ENCODE measurements around the gene KCNK3.

The KCNK3 gene

GRCh38 chr2:26715528-26716270 is 23.2 kb downstream of the KCNK3 start:
- no peak for DNase-seq

GRCh38 chr2:26716340-26716739 is 23.8 kb downstream of the KCNK3 start:
- no peak for DNase-seq

- DNase-seq, result no peak
Measured at GRCh38 chr2:26716769-26717168, 24.2 kb downstream of the KCNK3 start.

GRCh38 chr2:26717362-26717761 is 24.8 kb downstream of the KCNK3 start:
- no peak for DNase-seq

GRCh38 chr2:26718949-26719686 is 26.6 kb downstream of the KCNK3 start:
- DNase-seq, result no peak

- no peak for DNase-seq
Measured at GRCh38 chr2:26720322-26721114, 28.0 kb downstream of the KCNK3 start.

GRCh38 chr2:26721115-26722032 is 28.9 kb downstream of the KCNK3 start:
- no peak for DNase-seq

GRCh38 chr2:26722328-26722727 is 29.8 kb downstream of the KCNK3 start:
- no peak for DNase-seq

GRCh38 chr2:26722911-26723310 is 30.4 kb downstream of the KCNK3 start:
- no peak for DNase-seq

GRCh38 chr2:26723475-26723874 is 31.0 kb downstream of the KCNK3 start:
- DNase-seq, result no peak

GRCh38 chr2:26723991-26724750 is 31.6 kb downstream of the KCNK3 start:
- no peak for DNase-seq

GRCh38 chr2:26724784-26725520 is 32.4 kb downstream of the KCNK3 start:
- no peak for DNase-seq

GRCh38 chr2:26725521-26725820 is 32.9 kb downstream of the KCNK3 start:
- DNase-seq, result no peak

- DNase-seq, result no peak
Measured at GRCh38 chr2:26726228-26726627, 33.7 kb downstream of the KCNK3 start.

GRCh38 chr2:26727641-26728561 is 35.4 kb downstream of the KCNK3 start:
- DNase-seq, result no peak

- no peak for DNase-seq
Measured at GRCh38 chr2:26729311-26729710, 36.8 kb downstream of the KCNK3 start.

GRCh38 chr2:26730549-26731344 is 38.2 kb downstream of the KCNK3 start:
- DNase-seq, result no peak

GRCh38 chr2:26731714-26732113 is 39.2 kb downstream of the KCNK3 start:
- DNase-seq, result no peak

- no peak for DNase-seq
Measured at GRCh38 chr2:26732446-26732845, 39.9 kb downstream of the KCNK3 start.

Data from activated CD4-positive, alpha-beta T cell treated with anti-CD3 and anti-CD28 coated beads for 1 hour (primary cell).